AG08396 (cell line): ENCODE results near the gene ARPC5L.
A peak's percentile ranks its signal among the peaks of the same experiment; 100 is the strongest.

Experiments
- DNase-seq: peaks from one replicate; pipeline ENCODE4 v3.0.0; 2012; ENCODE audit warnings: low spot score, mixed read lengths

ARPC5L gene

DNA sequence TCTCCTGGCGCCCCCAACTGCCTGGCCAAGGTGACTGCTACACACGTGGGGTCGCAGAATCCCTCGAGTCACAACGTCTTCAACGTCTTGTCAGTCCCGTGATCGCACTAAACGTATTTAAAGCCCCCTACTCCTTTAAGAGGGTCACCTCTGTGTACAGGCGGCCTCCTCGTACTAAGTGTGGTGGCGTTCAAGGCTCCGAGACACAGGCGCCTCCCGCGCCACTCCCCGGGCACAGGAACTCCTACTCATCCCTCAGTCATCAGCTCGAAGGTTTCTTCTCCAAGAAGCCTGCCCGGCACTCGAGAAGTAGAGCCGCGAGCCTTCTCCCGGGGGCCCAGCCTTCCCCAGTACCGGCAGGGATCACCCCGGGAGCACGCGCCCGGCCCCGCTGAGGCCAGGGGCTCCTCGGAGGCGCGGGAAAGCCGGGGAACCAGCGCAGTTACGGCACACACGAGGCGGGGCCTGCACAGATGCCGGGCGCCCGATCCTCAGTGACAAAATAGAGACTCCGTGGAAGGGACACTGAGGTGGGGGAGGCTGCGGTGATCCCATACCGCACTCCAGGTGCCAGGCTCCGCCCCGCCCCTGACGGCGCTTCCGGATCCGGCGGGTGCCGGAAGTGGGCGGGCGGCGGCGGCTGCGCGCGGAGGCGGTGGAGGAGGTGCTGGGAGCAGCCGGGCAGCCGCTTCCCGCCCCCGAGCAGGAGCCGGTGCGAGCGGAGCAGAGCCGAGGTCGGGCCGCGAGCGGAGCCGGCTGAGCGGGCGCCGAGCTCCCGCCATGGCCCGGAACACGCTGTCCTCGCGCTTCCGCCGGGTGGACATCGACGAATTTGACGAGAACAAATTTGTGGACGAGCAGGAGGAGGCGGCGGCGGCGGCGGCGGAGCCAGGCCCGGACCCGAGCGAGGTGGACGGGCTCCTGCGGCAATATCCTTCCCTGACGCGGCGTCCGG is 6.9 kb downstream of the ARPC5L start:
- peak; percentile 97 for DNase-seq

DNA sequence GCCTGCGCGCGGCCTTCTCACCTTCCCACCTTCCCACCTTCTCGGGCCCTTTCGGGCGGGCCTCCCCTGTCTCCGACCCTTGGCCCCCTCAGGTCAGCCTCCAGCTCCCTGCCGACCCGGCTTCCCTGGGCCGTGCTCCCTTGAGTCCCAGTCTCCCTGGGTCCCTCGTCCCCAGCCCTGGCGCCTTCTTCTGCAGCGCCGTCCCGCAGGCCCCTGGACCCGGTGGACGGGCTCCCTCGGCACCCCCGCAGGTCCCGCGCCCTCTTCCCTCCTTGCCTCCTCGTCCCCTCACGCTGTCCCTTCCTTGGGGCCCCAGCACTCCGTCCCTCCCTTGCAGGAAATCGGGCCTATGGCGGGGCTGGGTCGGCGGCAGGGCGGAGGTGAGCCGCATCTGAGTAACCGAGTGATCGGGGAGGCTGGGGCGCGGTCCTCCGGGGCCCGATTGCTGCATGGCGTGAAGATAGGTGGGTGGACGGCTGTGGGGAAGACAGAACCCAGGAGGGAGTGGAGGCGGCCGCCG is 7.6 kb downstream of the ARPC5L start:
- peak; percentile 51 for DNase-seq

DNA sequence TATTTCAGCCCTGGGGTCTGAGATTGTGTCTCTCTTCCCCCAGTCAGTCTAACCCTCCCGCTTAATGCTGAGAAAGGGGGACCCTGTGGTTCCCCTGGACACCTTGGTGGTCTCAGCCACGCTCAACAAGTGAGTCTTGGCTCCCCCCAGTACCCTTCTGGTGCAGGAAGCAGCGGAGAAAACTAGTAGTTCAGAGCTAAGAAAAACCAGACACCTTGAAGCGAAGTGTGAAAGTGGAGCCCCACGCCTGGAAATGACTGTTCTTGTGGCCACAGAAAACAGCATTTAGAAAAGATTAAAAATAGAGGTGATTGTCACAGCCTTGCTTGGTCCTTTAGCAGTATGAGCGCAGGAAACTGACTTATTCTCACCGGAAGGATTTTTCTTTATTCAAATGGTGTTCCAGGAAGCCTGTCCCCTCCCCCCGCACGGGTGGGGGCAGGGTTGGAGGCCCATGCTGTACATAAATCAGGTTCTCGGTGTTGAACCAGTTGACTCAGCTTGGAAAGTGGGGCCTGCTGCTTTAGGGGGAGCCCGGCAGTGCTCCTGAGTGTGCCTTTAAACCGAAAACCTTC is 8.1 kb downstream of the ARPC5L start:
- DNase-seq, result peak; percentile 29

DNA sequence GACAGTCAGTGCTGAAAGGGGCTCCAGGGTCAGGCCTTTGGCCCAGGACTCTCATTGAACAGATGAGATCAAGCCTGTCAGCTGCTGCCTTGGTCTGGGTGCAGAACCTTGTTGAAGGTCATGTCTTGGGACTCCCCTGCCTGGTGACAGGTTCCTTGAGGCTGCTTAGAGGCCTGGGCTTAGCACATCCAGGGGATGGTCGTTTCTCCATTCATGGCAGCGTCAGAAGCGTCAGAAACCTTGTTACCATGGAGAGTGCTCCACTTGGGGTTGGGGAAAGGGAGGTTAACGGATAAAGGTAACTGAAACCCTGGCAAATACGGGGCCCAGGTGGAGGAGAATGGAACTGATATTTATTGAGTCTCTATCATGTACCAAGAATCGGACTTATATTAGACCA is 8.8 kb downstream of the ARPC5L start:
- DNase-seq, result no peak

DNA sequence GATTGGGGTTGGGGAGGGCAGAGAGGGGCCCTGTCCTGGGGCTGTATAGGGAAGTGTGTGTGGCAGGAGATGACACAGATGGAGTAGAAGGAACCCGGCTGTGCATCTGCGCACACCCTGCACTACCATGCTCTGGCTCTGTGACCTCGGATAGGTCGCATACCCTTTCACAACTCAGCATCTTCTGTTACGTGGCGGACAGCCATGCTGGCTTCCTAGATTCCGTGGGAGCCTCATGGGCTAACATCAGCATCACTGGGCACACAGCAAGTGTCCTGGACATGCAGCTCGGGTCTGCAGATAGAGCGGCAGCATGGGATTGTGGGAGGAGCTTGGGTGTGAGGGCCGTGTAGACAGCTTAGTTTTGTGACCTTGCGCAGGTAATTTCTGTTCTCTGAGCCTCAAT is 9.2 kb downstream of the ARPC5L start:
- no peak for DNase-seq

DNA sequence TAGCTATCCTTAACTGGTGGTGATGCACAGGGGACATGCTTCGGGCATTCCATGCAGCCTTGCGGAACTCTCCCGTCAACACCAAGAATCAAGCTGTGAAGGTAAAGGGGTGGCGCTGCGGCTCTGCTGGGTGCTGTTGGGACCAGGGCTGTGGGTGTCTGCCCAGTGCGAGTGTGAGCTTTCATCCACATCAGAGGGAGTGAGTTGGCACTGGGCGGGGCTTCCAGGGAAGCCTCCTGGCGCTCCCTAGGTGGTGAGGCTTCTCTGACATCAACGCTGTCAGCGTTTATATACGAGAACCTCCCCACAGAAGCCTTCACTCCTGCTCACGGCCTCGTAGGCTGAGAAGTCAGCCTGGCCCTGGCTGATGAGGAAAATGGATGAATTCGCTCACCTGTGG is 11.7 kb downstream of the ARPC5L start:
- no peak for DNase-seq

DNA sequence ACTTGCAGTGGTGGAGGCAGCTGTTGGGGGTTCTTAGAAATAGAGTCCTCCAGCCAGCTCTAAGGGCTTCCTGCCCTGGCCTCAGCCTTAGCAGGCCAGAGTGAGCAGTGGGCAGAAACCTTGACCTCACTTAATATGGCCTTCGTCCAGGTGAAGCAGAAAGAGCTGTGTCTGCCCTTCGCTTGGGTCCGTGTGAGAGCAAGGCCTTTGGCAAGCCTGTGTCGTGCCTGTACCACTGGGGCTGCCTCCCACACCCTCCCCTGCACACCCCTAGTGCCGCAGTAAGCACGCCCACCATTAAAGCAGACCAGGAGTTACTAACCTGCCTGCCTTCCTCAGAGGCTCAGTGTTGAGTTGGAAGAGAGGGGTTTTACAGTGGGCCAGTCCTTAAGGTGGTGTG is 13.6 kb downstream of the ARPC5L start:
- no peak for DNase-seq

DNA sequence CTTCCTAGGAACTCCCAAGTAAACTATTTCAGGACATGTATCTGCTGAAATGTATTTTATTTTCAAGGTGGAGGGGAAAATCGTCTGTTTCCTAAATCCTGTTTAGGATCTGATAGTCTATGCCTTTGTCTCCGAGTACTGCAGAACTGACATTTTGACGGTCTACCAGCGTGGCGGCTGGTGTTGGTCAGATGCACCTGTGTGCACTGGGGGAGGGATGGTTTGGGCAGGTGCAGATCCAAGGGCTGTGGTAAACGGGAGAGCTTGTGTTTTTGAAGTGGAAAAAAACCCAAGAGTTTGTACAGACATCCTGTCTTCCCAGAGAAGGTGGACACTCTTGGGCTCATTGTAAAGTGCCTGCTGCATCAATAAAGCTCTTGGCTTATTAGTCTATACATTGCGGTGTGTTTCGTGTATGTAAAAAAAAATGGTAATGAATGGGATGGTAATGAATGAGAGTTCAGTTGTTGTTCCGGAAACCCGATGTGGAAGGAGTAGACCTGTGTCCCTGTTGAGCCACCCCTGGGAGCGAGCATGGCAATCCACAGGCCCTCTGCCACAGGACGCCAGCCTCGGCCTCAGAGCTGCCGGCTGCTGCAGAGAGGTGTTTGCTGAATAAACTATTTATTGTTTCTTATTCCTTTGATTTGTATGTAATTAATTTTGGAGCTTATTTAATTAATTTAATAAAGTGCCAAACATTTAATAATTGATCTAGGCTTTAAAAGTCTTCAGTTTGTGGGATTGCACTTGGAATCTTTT is 15.3 kb downstream of the ARPC5L start:
- DNase-seq, result no peak

DNA sequence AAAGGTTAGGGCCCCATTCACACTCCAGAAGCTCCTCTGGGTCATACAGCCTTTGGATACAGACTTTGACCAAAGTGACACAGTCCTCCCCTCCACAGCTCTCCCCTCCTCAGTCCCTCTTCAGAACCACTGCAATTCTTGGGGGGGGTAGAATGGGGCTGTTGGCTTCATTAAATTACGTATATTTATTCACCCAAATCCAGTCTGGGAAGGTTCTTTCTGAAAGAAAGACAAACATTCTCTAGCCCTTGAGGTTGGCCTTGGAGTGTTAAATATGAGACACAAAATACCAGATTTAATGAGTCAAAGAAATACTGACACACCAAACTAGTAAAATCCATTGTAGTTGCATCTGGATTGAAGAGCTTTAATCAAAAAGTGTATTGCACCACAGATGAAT is 16.1 kb downstream of the ARPC5L start:
- DNase-seq, result no peak

DNA sequence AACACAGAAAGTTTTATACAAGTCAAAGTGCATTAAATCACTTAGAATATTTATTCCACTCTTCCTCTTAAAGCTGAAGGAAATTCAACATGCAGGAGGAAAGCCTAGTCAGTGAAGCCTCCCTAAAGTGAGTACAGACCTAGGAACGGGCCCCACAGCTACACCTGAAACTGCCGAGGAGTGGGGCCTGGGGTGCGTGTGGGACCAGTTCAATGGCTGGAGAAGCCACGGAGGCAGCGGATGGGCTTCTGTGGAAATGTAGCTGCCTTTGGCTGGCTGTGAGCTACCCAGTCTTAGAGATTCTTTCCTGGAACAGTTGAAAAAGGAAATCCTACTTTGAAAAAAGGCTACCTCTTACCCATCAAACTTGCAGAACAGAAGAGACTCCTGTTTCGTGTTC is 16.6 kb downstream of the ARPC5L start:
- no peak for DNase-seq

DNA sequence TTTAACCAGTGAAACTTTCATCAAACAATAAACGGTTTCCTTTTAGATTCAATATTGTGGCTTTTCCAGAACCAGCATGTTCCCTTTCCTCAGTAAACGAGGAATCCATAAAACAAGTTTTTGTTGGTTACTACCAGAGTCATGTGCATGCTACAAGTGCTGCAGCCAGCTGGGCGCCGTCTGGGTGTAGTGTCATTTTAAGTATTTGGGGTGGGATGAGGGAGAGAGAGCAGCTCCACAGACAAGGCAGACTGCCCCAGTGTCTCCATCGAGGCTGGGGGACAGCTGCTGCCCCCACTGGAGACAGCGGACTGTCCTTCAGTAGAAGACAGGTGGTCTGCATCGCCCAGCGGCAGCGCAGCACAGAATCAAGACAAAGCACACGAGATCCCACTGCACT is 17.3 kb downstream of the ARPC5L start:
- no peak for DNase-seq

DNA sequence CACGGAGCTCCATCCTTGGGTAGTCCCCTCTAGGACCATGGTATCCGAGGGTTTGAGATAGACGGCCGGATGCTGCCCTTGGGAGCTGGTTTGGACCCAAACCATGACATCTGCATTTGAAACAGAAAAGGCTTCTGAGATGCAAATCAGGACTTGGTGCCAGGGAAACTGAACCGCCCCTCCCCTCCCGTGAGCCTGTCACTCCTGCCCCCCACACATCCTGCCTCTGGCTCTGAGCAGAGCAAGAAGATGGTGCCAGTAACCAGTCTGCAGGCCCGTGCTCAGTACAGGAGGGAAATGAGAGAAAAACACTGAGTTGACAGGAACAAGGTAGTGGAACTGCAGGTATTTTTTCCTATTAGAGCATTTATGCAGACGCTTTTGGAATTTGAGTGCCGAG is 18.6 kb downstream of the ARPC5L start:
- DNase-seq, result no peak

DNA sequence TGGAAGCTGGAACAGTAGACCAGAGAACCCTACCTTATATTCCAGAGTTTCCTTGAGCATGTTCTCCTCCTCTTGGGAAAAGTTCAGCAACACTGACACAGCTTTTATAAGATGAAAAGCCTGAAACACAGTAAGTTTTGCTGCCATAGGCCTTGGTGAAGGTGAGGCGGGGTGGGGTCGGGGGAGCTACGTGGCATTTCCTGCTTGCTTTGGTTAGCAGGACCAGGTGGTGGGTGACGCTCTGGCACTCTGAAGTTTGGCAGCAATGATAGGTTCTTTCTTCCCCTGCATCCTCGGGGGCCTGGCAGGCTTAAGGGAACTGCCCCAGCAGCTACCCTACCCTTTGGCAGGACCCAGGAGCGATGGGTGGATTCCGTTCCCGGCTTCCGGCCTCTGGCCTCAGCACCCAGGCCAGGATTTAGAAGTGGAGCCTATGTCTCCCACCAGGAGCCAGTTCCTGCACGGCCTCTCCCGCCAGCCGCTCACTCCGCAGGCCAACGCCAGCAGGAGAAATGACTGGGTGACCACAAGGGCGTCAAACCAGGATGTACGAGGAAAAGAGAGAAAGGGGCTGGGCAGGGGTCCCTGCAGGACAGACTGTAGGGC is 19.3 kb downstream of the ARPC5L start:
- no peak for DNase-seq

DNA sequence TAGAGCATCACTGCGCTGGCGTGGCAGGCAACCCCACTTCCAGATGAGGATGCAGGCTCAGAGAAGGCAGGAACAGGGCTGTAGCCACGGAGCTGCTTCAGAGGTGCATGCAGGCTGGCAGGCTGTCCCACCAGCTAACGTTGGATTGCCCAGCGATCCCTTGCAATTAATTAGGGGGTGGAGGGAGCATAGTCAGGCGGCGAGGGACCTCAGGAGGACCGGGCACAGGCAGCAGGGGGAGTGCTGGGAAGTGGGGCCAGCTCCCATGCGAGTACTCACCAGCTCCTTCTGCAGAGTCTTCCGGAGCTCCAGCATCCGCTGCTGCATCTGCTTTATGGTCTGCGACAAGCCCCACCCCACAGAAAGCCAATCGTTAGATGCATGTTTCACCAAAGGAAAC is 20.3 kb downstream of the ARPC5L start:
- DNase-seq, result no peak

DNA sequence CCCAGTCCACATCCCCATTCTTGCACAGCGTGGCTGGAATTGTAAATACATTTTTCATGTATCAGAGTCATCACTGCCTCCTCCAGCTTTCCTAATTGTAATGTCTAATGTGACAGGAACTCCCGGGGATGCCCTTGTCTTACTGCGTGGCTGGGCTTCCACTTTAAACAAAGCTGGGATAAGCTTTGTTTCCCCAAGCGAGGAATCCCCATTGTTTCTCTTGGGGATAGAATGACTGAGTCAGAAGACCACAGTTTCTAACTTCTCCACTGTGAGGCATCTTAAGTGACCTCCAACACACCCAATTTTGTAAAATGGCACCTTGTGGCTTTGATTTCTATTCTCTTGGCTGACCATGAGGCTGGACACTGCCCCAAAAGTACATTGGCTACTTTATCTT is 22.4 kb downstream of the ARPC5L start:
- no peak for DNase-seq

DNA sequence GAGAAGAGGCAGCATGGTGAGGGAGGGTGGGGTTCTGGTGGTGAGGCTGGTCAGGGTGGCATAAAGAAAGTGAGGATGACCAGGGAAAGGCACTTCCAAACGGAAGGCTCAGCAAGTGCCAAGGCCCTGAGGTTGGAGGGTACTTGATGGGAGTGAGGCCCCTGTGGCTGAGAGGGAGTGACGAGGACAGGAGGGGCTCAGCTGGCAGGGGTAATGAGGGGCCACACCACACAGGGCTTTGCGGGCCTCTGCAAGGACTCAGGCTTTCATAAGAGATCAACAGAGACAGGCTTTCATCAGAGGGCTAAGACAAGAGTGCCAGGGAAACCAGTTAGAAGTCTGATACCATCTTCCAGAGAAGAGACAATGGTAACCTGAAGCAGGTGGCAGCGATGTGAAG is 23.6 kb downstream of the ARPC5L start:
- DNase-seq, result no peak

DNA sequence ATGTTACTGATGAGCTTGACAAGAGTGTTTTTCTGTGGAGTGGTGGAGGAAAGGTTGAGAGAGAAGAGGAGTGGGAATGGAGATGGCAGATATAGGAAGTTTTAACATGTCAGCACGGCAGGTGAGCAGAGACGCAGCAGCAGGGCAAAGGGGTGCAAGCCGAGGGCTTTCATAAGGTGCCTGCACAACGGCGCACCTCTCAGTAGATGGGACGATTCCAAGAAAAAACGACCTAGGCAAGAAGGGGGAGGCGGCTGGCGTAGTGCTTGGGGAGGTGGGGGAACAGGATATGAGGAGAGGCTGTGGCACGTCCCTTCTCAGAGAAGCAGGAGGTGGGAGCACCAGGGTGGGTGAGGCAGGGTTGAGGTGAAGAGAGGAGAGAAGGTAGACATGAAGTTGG is 24.5 kb downstream of the ARPC5L start:
- no peak for DNase-seq

DNA sequence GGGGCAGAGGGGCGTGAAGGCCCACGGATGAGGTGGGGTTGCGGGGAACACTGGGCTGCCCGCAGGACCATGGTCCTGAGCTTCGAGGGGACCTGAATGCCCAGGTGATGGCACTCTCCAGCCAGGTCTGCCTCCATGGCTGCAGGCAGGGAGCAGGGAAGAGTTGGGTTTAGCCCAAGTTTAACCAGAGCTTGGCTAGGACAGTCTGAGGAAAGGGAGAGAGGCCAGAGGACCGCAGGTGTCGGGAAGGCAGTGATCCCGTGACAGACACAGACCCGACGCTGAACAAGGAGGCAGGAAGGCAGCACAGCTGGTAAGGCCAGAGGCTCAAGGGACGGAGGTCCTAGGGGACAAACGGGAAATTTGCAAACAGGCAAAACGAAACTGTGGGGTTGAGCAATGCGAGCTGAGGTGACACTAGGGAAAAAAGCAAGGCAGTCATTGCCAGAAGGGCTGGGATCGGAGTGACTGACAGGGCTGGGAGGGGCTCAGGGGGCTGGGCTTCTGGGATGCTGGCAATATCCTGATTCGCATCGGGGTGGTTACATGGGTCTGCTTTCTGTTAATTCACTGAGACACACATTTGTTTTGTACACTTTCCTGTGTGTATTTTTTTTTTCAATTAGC is 25.0 kb downstream of the ARPC5L start:
- DNase-seq, result no peak

DNA sequence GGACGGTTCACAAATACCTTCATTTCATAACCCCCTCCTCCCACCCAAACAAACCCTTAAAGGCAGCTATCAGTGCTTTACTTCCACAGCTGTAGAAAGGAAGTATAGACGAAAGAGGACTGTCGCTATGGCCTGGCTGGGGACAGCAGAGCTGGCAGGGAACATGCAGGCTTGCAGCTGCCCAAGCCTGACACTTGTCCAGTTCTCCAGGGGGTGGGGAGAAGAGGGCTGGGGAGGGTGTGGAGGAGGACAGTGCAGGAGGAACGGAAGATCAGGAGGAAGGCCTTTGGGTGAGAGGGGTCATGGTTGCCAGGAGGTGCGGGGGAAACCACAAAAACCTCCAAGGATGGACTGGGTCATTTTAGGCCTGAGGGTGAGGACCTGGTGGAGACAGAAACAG is 25.9 kb downstream of the ARPC5L start:
- DNase-seq, result no peak

DNA sequence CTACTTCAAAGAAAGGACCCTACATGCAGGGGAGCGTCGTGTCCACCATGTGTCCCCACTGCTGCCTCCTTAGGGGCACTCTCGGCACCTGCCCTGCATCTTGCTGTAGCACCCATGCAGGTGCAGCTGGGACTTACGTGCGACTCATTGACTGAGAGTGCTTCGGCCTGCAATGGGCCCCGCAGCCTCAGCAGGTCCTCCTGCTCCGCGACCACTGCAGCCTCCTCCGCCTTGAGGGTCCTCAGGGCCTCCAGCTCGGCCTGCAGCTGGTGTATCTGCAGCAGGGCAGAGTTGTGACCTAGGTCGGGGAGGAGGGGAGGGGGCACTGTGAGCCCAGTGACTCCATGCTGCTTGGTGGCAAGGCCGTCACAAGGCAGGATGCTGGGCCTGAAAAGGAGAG is 27.1 kb downstream of the ARPC5L start:
- no peak for DNase-seq

DNA sequence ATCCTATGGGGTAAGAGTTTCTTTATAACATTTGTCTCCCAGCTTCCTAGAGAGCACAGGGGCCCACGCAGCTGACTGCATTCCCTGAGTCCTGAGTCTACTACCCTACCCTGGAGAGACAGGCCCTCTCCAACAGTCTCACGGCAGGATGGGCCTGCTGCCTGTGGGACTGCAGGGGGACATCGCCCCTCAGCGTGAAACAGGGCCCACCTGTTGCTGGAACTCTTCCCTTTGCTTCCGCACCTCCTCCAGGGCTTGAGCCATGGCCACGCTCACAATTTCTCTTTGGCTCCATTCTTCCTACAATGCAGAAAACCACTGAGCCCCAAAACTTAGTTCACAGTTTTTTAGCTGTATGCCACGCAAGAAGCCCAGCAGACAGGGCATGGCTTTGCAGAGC is 28.2 kb downstream of the ARPC5L start:
- DNase-seq, result no peak
